Measurements from ENCODE around the gene DNAH6. TPM values are rescaled to one million over a fixed set of nuclear protein-coding genes. Genes with fewer than 3 reads are reported as not detected.

The DNAH6 gene
- total RNA-seq, 1 donor from 2014 or later = 0.14 TPM

DNA sequence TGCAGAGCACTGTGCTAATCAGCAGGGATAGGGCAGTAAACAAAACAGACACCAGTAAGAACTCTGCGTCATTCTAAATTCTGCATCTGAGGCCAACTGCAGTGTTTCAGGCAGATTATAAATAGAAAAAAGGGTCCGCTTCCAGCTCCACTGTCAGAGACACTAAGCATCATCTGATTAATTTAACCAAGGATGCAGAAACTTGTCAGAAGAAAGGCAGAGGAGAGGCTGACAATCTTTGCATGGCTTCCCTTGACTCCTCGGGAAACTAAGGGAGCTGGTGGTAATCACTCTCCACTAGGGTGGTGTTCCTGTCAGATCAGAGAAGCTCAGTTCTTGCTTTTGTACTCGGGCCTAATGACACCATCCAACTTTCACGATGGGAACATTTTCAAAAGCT is 123.5 kb downstream of the DNAH6 start:
- TF ChIP-seq, protein P1, sequence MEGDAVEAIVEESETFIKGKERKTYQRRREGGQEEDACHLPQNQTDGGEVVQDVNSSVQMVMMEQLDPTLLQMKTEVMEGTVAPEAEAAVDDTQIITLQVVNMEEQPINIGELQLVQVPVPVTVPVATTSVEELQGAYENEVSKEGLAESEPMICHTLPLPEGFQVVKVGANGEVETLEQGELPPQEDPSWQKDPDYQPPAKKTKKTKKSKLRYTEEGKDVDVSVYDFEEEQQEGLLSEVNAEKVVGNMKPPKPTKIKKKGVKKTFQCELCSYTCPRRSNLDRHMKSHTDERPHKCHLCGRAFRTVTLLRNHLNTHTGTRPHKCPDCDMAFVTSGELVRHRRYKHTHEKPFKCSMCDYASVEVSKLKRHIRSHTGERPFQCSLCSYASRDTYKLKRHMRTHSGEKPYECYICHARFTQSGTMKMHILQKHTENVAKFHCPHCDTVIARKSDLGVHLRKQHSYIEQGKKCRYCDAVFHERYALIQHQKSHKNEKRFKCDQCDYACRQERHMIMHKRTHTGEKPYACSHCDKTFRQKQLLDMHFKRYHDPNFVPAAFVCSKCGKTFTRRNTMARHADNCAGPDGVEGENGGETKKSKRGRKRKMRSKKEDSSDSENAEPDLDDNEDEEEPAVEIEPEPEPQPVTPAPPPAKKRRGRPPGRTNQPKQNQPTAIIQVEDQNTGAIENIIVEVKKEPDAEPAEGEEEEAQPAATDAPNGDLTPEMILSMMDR (IDR thresholded peaks at IDR 0.05; ENCODE audit: borderline replicate concordance) = no peak
- H3K36me3 ChIP-seq = no peaks in the 10 kb centered on the region

DNA sequence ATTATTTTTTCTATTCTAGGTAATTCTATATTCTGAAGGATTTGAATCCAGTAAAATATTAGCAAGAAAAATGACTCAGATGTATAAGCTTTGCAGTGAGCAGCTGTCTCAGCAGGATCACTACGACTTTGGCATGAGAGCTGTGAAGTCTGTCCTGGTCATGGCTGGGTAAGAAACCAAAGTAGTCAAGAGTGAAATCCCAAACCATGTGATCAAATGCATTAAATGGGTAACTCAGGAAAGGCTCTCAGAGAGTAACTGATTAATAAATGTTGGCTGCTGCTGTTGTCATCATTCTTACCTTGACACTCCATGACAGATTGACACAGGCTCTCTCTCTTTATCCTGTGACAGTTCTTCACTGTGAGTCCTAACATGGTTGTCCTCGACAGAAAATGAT is 124.1 kb downstream of the DNAH6 start:
- DNase-seq = no peak
- H3K27me3 ChIP-seq (ENCODE audit: low read depth) = no peaks in the 10 kb centered on the region
- intact Hi-C loops (cut with micrococcal nuclease) = no loop called here
- H3K36me3 ChIP-seq = no peaks in the 10 kb centered on the region
- no peak overlapping the region for H3K4me3 ChIP-seq
- TF ChIP-seq, protein P1 (IDR thresholded peaks at IDR 0.05; ENCODE audit: borderline replicate concordance) = no peak
- H3K9me3 ChIP-seq (replicated peaks) = no peaks in the 10 kb centered on the region
- H3K4me1 ChIP-seq = no peaks in the 10 kb centered on the region
- H3K27ac ChIP-seq (replicated peaks) = no peak overlapping the region

More for the DNA sequence above, 123.5 kb downstream of the DNAH6 start:
- DNase-seq = no peak
- intact Hi-C loops (cut with micrococcal nuclease) = no loop called here
- Histone ChIP-seq H3K4me3 (no peak overlapping the region), H3K9me3 (replicated peaks) (no peaks in the 10 kb centered on the region), H3K27me3 (ENCODE audit: low read depth) (no peaks in the 10 kb centered on the region), H3K4me1 (no peaks in the 10 kb centered on the region), H3K27ac (replicated peaks) (no peak overlapping the region)

DNA sequence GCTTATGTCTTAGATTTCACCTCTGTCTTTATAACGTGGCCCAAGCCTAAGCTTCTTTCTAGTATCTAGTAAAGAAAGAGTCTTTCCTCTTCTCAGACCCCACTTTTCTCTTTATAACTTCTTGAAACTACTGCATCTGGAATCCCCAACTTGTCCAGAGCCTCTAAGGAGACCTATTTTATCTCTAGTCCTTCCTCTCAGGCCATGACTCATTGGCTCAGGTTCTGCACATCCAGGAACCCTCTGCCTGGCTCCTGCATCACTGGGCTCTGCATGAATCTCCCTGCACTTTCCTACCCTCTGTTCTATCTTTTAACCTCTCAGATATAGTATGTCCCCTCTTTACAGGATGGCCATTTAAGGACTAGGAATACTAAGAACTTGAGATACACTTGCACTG is 124.7 kb downstream of the DNAH6 start:
- Histone ChIP-seq H3K4me1 (no peaks in the 10 kb centered on the region), H3K9me3 (replicated peaks) (no peaks in the 10 kb centered on the region), H3K27ac (replicated peaks) (no peak overlapping the region), H3K36me3 (no peaks in the 10 kb centered on the region), H3K27me3 (ENCODE audit: low read depth) (no peaks in the 10 kb centered on the region), H3K4me3 (no peak overlapping the region)
- TF ChIP-seq, protein P1 (IDR thresholded peaks at IDR 0.05; ENCODE audit: borderline replicate concordance) = no peak
- no peak for DNase-seq
- intact Hi-C loops (cut with micrococcal nuclease) = no loop called here

DNA sequence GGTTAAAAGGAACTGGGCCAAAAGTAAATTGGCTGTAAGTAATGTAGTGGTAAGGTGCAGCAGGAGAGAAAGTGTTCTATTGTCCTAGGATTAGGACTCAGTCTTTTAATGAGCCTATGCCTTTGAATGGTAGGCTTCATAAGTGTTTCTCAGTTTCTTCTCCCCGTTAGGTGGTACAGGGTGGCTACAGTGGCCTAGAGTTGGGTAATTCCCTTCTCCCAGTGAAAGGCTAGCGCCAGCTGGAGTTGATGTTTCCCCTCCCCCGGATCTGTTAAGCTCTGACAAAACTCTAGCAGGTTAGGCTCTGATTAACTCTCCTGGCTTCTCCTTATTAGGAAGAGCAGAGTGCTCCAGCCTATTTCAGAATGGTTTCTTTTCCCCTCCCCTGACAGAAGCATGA is 127.7 kb downstream of the DNAH6 start:
- TF ChIP-seq, protein P1 (IDR thresholded peaks at IDR 0.05; ENCODE audit: borderline replicate concordance) = no peak

DNA sequence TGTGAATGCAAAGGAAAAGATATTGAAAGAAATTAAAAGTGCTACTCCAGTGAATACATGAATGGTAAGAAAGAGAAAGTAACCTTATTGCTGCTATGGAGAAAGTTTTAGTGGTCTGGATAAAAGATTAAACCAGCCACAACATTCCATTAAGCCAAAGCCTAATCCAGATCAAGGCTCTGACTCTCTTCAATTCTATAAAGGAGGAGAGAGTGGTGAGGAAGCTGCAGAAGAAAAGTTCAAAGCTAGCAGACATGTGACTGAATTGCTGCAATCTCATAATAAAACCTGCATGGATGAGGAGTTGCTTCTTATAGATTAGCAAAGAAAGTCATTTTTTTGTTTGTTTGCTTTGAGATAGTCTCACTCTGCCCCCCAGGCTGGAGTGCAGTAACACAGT is 130.2 kb downstream of the DNAH6 start:
- H3K27ac ChIP-seq (replicated peaks) = no peak overlapping the region
- no peak overlapping the region for H3K4me3 ChIP-seq
- no peak for DNase-seq
- H3K9me3 ChIP-seq (replicated peaks) = no peaks in the 10 kb centered on the region
- peaks cover 4% of the 10 kb centered on the region for H3K4me1 ChIP-seq
- intact Hi-C loops (cut with micrococcal nuclease) = no loop called here
- TF ChIP-seq, protein P1 (IDR thresholded peaks at IDR 0.05; ENCODE audit: borderline replicate concordance) = no peak
- no peaks in the 10 kb centered on the region for H3K36me3 ChIP-seq
- H3K27me3 ChIP-seq (ENCODE audit: low read depth) = no peaks in the 10 kb centered on the region

More for the DNA sequence above, 127.7 kb downstream of the DNAH6 start:
- Histone ChIP-seq H3K4me1 (peaks cover under 1% of the 10 kb centered on the region), H3K9me3 (replicated peaks) (no peaks in the 10 kb centered on the region), H3K4me3 (no peak overlapping the region), H3K27ac (replicated peaks) (no peak overlapping the region), H3K36me3 (no peaks in the 10 kb centered on the region), H3K27me3 (ENCODE audit: low read depth) (no peaks in the 10 kb centered on the region)
- DNase-seq = no peak
- intact Hi-C loops (cut with micrococcal nuclease) = no loop called here

DNA sequence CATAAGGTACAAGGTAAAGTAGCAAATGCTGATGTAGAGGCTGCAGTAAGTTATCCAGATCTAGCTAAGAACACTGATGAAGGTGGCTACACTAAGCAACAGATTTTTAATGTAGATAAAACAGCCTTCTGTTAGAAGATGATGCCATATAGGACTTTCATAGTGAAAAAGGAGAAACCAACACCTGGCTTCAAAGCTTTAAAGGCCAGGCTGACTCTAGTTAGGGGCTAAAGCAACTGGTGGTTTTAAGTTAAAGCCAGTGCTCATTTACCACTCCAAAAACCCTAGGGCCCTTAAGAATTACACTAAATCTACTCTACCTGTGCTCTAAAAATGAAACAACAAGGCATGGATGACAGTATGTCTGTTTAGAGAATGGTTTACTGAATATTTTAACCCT is 131.0 kb downstream of the DNAH6 start:
- H3K27me3 ChIP-seq (ENCODE audit: low read depth) = no peaks in the 10 kb centered on the region
- DNase-seq = no peak
- TF ChIP-seq, protein P1 (IDR thresholded peaks at IDR 0.05; ENCODE audit: borderline replicate concordance) = no peak

More for the DNA sequence above, 131.0 kb downstream of the DNAH6 start:
- H3K4me1 ChIP-seq = peaks cover 4% of the 10 kb centered on the region
- no peak overlapping the region for H3K4me3 ChIP-seq
- H3K36me3 ChIP-seq = no peaks in the 10 kb centered on the region
- no peaks in the 10 kb centered on the region for H3K9me3 ChIP-seq (replicated peaks)
- no peak overlapping the region for H3K27ac ChIP-seq (replicated peaks)
- intact Hi-C loops (cut with micrococcal nuclease) = no loop called here
